ENCODE results near the gene SNAPC5.

DNA sequence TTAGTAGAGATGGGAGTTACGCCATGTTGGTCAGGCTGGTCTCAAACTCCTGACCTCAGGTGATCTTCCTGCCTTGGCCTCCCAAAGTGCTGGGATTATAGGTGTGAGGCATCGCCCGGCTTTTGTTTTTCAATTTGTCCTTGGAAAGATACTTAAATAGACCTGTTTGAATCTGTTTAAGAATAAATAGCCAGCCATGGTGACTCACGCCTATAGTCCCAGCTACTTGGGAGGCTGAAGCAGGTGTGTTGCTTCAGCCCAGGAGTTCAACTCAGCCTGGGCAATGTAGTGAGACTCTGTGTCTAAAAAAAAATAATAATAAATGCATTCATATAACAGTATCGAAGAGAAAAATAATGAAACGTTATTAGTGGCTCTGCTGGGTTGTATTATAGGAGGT lies 17.3 kb downstream of the SNAPC5 start:
- TF ChIP-seq POLR2AphosphoS5 (IDR thresholded peaks at IDR 0.05; ENCODE audit: low read depth, low read length) = no peak
- TF ChIP-seq, protein P1, sequence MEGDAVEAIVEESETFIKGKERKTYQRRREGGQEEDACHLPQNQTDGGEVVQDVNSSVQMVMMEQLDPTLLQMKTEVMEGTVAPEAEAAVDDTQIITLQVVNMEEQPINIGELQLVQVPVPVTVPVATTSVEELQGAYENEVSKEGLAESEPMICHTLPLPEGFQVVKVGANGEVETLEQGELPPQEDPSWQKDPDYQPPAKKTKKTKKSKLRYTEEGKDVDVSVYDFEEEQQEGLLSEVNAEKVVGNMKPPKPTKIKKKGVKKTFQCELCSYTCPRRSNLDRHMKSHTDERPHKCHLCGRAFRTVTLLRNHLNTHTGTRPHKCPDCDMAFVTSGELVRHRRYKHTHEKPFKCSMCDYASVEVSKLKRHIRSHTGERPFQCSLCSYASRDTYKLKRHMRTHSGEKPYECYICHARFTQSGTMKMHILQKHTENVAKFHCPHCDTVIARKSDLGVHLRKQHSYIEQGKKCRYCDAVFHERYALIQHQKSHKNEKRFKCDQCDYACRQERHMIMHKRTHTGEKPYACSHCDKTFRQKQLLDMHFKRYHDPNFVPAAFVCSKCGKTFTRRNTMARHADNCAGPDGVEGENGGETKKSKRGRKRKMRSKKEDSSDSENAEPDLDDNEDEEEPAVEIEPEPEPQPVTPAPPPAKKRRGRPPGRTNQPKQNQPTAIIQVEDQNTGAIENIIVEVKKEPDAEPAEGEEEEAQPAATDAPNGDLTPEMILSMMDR (IDR thresholded peaks at IDR 0.05) = no peak
